KOPT-K1 (cell line): ENCODE measurements around the gene PANK1.

Experiments
- H3K27ac ChIP-seq: fragments of 200-600 bp; sonication (generic); 2 replicates; pipeline ENCODE4 v1.5.1; 2016; ENCODE audit warnings: antibody characterized with exemption, mild to moderate bottlenecking, low read depth, low read length; ENCODE audit not compliant: poor library complexity, severe bottlenecking
- H3K36me3 ChIP-seq: fragments of 200-600 bp; sonication (generic); 2 replicates; pipeline ENCODE4 v1.5.1; 2017; ENCODE audit warnings: antibody characterized with exemption, mild to moderate bottlenecking, low read length, moderate library complexity; ENCODE audit not compliant: insufficient read depth
- H3K9me3 ChIP-seq: fragments of 200-600 bp; sonication (generic); 2 replicates; pipeline ENCODE4 v1.5.1; 2017; ENCODE audit warnings: antibody characterized with exemption, low read length, mild to moderate bottlenecking; ENCODE audit not compliant: insufficient read depth, poor library complexity, severe bottlenecking

The PANK1 gene

GRCh38 chr10:89588671-89589070 is 56.4 kb downstream of the PANK1 start:
- no peaks in the 10 kb centered on the region for H3K9me3 ChIP-seq
- peaks cover 76% of the 10 kb centered on the region for H3K36me3 ChIP-seq

GRCh38 chr10:89582022-89582421 is 63.0 kb downstream of the PANK1 start:
- Histone ChIP-seq H3K36me3 (peaks cover 32% of the 10 kb centered on the region), H3K27ac (no peak overlapping the region), H3K9me3 (no peaks in the 10 kb centered on the region)

More at GRCh38 chr10:89588671-89589070, 56.4 kb downstream of the PANK1 start:
- H3K27ac ChIP-seq, result no peak overlapping the region

- Histone ChIP-seq H3K36me3 (peaks cover 21% of the 10 kb centered on the region), H3K9me3 (no peaks in the 10 kb centered on the region), H3K27ac (no peak overlapping the region)
These were observed 64.8 kb downstream of the PANK1 start for GRCh38 chr10:89580243-89580642.

GRCh38 chr10:89576696-89577095 is 68.3 kb downstream of the PANK1 start:
- H3K36me3 ChIP-seq, result no peaks in the 10 kb centered on the region
- no peaks in the 10 kb centered on the region for H3K9me3 ChIP-seq
- no peak overlapping the region for H3K27ac ChIP-seq

- no peaks in the 10 kb centered on the region for H3K36me3 ChIP-seq
- no peak overlapping the region for H3K27ac ChIP-seq
- no peaks in the 10 kb centered on the region for H3K9me3 ChIP-seq
These were observed 69.0 kb downstream of the PANK1 start for GRCh38 chr10:89576022-89576421.

- no peak overlapping the region for H3K27ac ChIP-seq
- H3K36me3 ChIP-seq, result no peaks in the 10 kb centered on the region
- no peaks in the 10 kb centered on the region for H3K9me3 ChIP-seq
These were observed 70.0 kb downstream of the PANK1 start for GRCh38 chr10:89575031-89575430.

- H3K36me3 ChIP-seq, result no peaks in the 10 kb centered on the region
- no peaks in the 10 kb centered on the region for H3K9me3 ChIP-seq
- no peak overlapping the region for H3K27ac ChIP-seq
These were observed 70.7 kb downstream of the PANK1 start for GRCh38 chr10:89574368-89574767.

GRCh38 chr10:89567576-89568245 is 77.3 kb downstream of the PANK1 start:
- Histone ChIP-seq H3K9me3 (no peaks in the 10 kb centered on the region), H3K27ac (no peak overlapping the region), H3K36me3 (no peaks in the 10 kb centered on the region)

GRCh38 chr10:89566992-89567391 is 78.0 kb downstream of the PANK1 start:
- no peak overlapping the region for H3K27ac ChIP-seq
- no peaks in the 10 kb centered on the region for H3K9me3 ChIP-seq
- no peaks in the 10 kb centered on the region for H3K36me3 ChIP-seq

GRCh38 chr10:89566095-89566950 is 78.7 kb downstream of the PANK1 start:
- H3K9me3 ChIP-seq, result no peaks in the 10 kb centered on the region

GRCh38 chr10:89565180-89565579 is 79.9 kb downstream of the PANK1 start:
- Histone ChIP-seq H3K36me3 (no peaks in the 10 kb centered on the region), H3K27ac (no peak overlapping the region), H3K9me3 (no peaks in the 10 kb centered on the region)

More at GRCh38 chr10:89566095-89566950, 78.7 kb downstream of the PANK1 start:
- Histone ChIP-seq H3K36me3 (no peaks in the 10 kb centered on the region), H3K27ac (no peak overlapping the region)

- no peaks in the 10 kb centered on the region for H3K9me3 ChIP-seq
- H3K27ac ChIP-seq, result no peak overlapping the region
- no peaks in the 10 kb centered on the region for H3K36me3 ChIP-seq
These were observed 81.1 kb downstream of the PANK1 start for GRCh38 chr10:89563861-89564478.

- Histone ChIP-seq H3K9me3 (no peaks in the 10 kb centered on the region), H3K36me3 (no peaks in the 10 kb centered on the region), H3K27ac (no peak overlapping the region)
These were observed 81.7 kb downstream of the PANK1 start for GRCh38 chr10:89563311-89563710.

GRCh38 chr10:89556600-89556999 is 88.4 kb downstream of the PANK1 start:
- no peaks in the 10 kb centered on the region for H3K36me3 ChIP-seq
- no peak overlapping the region for H3K27ac ChIP-seq
- no peaks in the 10 kb centered on the region for H3K9me3 ChIP-seq

- H3K36me3 ChIP-seq, result no peaks in the 10 kb centered on the region
- no peaks in the 10 kb centered on the region for H3K9me3 ChIP-seq
- H3K27ac ChIP-seq, result no peak overlapping the region
These were observed 89.2 kb downstream of the PANK1 start for GRCh38 chr10:89555688-89556445.
